MM.1S (cell line): Measurements from ENCODE around the gene TMEM212.

Experiments used
- DNase-seq: peaks from one replicate; pipeline ENCODE4 v3.0.0-alpha.2; 2015
- H2AFZ ChIP-seq: fragments of 300-600 bp; sonication (generic); 2 replicates; pipeline ENCODE4 v1.6.0; 2016; ENCODE audit warnings: antibody characterized with exemption, low read length
- H3F3A ChIP-seq: fragments of 300-600 bp; sonication (generic); 2 replicates; pipeline ENCODE4 v1.6.1; 2016; ENCODE audit warnings: mild to moderate bottlenecking, antibody characterized with exemption, low read length, moderate library complexity, mixed read lengths; ENCODE audit not compliant: insufficient read depth
- H3K27ac ChIP-seq: fragments of 300-600 bp; sonication (generic); 2 replicates; pipeline ENCODE4 v1.5.1; 2016; ENCODE audit warnings: mild to moderate bottlenecking, low read length
- H3K27me3 ChIP-seq: fragments of 300-600 bp; sonication (generic); replicated peaks from 2 replicates; pipeline ENCODE4 v1.6.0; 2016; ENCODE audit warnings: low read length; ENCODE audit not compliant: insufficient read depth
- H3K36me3 ChIP-seq: fragments of 300-600 bp; sonication (generic); replicated peaks from 2 replicates; pipeline ENCODE4 v1.6.1; 2016; ENCODE audit warnings: mild to moderate bottlenecking, low read length, mixed read lengths; ENCODE audit not compliant: insufficient read depth
- H3K4me1 ChIP-seq: fragments of 300-600 bp; sonication (generic); 2 replicates; pipeline ENCODE4 v1.6.1; 2016; ENCODE audit warnings: low read length, mixed read lengths
- H3K4me2 ChIP-seq: fragments of 300-600 bp; sonication (generic); 2 replicates; pipeline ENCODE4 v1.6.0; 2016; ENCODE audit warnings: low read depth, low read length
- H3K4me3 ChIP-seq: fragments of 300-600 bp; sonication (generic); 2 replicates; pipeline ENCODE4 v1.5.1; 2016; ENCODE audit warnings: low read length, mixed read lengths
- H3K79me2 ChIP-seq: fragments of 300-600 bp; sonication (generic); 2 replicates; pipeline ENCODE4 v1.6.1; 2016; ENCODE audit warnings: mixed run types, low read length, mixed read lengths
- H3K9ac ChIP-seq: fragments of 300-600 bp; sonication (generic); 2 replicates; pipeline ENCODE4 v1.6.1; 2016; ENCODE audit warnings: low read length, mixed read lengths
- H3K9me2 ChIP-seq: fragments of 300-600 bp; sonication (generic); replicated peaks from 2 replicates; pipeline ENCODE4 v1.6.1; 2016; ENCODE audit warnings: mild to moderate bottlenecking, low read length, mixed read lengths; ENCODE audit not compliant: insufficient read depth
- H3K9me3 ChIP-seq: fragments of 300-600 bp; sonication (generic); replicated peaks from 2 replicates; pipeline ENCODE4 v1.6.1; 2016; ENCODE audit warnings: mild to moderate bottlenecking, low read length, mixed read lengths; ENCODE audit not compliant: insufficient read depth
- H4K20me1 ChIP-seq: fragments of 300-600 bp; sonication (generic); 2 replicates; pipeline ENCODE4 v1.6.1; 2016; ENCODE audit warnings: mild to moderate bottlenecking, low read length, moderate library complexity, mixed read lengths; ENCODE audit not compliant: insufficient read depth
- EZH2 ChIP-seq: fragments of 300-600 bp; sonication (generic); optimal IDR thresholded peaks from 2 replicates; pipeline ENCODE3; 2017; ENCODE audit warnings: low read depth, mild to moderate bottlenecking, antibody characterized with exemption, low read length, mixed read lengths
- EZH2phosphoT487 ChIP-seq: fragments of 300-600 bp; sonication (generic); IDR thresholded peaks from 2 replicates; pipeline ENCODE4 v1.6.1; 2018; ENCODE audit warnings: antibody characterized with exemption, low read length
- TF ChIP-seq, protein P1 (sequence below): fragments of 300-600 bp; sonication (generic); IDR thresholded peaks from 2 replicates; pipeline ENCODE4 v1.5.1; 2016; ENCODE audit warnings: antibody characterized with exemption, low read length, mixed read lengths

The TMEM212 gene

DNA sequence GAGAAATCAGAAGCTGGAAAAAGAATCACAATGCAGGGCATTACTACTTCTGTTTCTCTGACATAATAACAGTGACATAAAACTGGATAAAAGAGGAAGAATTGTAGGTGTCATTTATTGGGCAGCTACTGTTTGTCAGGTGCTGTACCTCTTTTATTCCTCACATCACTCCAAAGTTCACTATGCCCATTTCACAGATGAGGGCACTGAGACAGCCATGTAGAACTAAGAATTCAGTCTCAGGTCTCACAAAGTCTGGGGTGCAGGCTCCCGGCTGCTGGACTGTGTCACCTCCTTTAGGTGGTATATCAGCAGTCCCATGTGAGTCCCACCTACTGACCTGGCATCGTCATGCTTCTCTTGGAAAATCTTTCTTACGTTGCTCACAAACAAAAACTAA is 20.8 kb downstream of the TMEM212 start:
- TF ChIP-seq, protein P1, sequence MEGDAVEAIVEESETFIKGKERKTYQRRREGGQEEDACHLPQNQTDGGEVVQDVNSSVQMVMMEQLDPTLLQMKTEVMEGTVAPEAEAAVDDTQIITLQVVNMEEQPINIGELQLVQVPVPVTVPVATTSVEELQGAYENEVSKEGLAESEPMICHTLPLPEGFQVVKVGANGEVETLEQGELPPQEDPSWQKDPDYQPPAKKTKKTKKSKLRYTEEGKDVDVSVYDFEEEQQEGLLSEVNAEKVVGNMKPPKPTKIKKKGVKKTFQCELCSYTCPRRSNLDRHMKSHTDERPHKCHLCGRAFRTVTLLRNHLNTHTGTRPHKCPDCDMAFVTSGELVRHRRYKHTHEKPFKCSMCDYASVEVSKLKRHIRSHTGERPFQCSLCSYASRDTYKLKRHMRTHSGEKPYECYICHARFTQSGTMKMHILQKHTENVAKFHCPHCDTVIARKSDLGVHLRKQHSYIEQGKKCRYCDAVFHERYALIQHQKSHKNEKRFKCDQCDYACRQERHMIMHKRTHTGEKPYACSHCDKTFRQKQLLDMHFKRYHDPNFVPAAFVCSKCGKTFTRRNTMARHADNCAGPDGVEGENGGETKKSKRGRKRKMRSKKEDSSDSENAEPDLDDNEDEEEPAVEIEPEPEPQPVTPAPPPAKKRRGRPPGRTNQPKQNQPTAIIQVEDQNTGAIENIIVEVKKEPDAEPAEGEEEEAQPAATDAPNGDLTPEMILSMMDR, result no peak
- TF ChIP-seq EZH2 (no peak), EZH2phosphoT487 (no peak)
- Histone ChIP-seq H3K79me2 (no peaks in the 10 kb centered on the region), H3K27ac (no peak overlapping the region), H4K20me1 (no peaks in the 10 kb centered on the region), H3K4me1 (no peaks in the 10 kb centered on the region), H3K4me2 (no peak overlapping the region), H3K9me2 (no peaks in the 10 kb centered on the region), H3K27me3 (no peaks in the 10 kb centered on the region), H3K4me3 (no peak overlapping the region), H3K36me3 (no peaks in the 10 kb centered on the region), H3F3A (no peaks in the 10 kb centered on the region), H3K9ac (no peak overlapping the region), H3K9me3 (no peaks in the 10 kb centered on the region), H2AFZ (no peak overlapping the region)
- DNase-seq, result no peak

DNA sequence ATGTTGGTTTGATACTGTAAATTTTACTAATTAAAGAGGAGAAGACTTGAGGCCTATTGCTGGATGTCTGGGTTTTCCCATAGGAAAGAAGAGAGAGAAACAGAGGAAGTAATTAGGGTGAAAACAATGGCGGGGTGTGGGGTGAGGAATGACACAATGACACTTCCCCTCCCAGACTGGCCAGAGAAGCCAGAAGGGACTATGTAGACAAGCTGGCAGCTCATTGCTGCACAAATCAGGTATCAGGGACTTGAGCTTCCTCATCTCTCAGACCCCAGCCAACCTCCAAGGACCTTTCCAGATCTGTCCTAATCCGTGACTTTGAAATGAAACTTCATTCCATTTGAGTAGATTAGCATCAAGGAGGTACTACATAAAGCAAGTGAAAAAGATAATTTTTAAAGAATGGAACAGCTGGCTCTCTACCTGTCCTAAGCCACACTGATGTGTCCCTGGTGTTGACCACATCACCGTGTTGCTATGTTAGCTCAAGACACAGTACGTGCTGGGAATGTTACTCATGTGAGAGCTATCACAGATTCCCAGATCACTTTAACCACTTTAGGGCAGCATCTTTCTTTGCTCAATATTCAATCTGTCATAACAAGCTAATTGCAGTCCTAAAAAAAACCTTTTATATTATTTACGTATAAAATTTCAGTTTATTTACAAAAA is 22.2 kb downstream of the TMEM212 start:
- Histone ChIP-seq H3K9me3 (no peaks in the 10 kb centered on the region), H3K4me3 (no peak overlapping the region), H3K27me3 (no peaks in the 10 kb centered on the region), H3K4me1 (no peaks in the 10 kb centered on the region), H3K79me2 (no peaks in the 10 kb centered on the region), H3K9ac (no peak overlapping the region), H2AFZ (no peak overlapping the region), H4K20me1 (no peaks in the 10 kb centered on the region), H3K4me2 (no peak overlapping the region), H3K27ac (no peak overlapping the region), H3K9me2 (no peaks in the 10 kb centered on the region), H3K36me3 (no peaks in the 10 kb centered on the region), H3F3A (no peaks in the 10 kb centered on the region)
- no peak for DNase-seq
- no peak for TF ChIP-seq EZH2
- TF ChIP-seq, protein P1, result no peak
- TF ChIP-seq EZH2phosphoT487, result no peak

DNA sequence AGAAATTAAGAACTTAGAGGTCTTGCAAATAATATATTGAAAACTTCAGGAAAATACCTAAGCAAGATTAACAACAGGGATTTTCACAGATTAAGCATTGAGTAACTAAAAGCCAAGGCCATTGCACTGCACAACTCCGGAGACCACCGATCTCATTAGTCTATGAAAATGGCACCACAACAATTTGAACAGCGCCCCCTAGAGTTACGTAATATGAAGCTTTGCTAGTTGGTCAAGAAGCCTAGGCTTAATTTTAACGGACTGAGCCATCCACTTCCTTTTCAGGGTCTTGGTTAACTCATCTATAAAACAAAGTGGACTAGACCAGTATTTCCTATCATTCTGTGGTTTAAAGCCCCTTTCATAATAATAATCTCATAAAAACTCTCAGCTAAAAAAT is 24.8 kb downstream of the TMEM212 start:
- no peaks in the 10 kb centered on the region for H3K4me1 ChIP-seq
- H4K20me1 ChIP-seq, result no peaks in the 10 kb centered on the region

More for the DNA sequence above, 24.8 kb downstream of the TMEM212 start:
- no peak for DNase-seq
- Histone ChIP-seq H3K4me3 (no peak overlapping the region), H3K9me3 (no peaks in the 10 kb centered on the region), H3K9ac (no peak overlapping the region), H3F3A (no peaks in the 10 kb centered on the region), H3K27me3 (no peaks in the 10 kb centered on the region), H3K36me3 (no peaks in the 10 kb centered on the region), H3K79me2 (no peaks in the 10 kb centered on the region), H2AFZ (no peak overlapping the region), H3K9me2 (no peaks in the 10 kb centered on the region), H3K4me2 (no peak overlapping the region), H3K27ac (no peak overlapping the region)
- TF ChIP-seq EZH2, result no peak
- TF ChIP-seq, protein P1, result peak; percentile 44
